Spleen (tissue), 11 donors: ENCODE measurements around the gene GBE1. TPM values are rescaled to one million over a fixed set of nuclear protein-coding genes. Genes with fewer than 3 reads are reported as not detected.

Source experiments
- DNase-seq: peaks from one replicate; pipeline ENCODE4 v3.0.0-alpha.2; 2020
- H3K27ac ChIP-seq, 8 donors: fragments of 200-600 bp; sonication (generic) in 7 of 8; 1 replicate in 4 of 8; 2 replicates in 4 of 8; pipeline versions ENCODE4 v1.5.0 to v1.8.0; 2016 to 2021; ENCODE audit warnings: inconsistent platforms in 4 of 8, mild to moderate bottlenecking in 4 of 8, moderate library complexity in 1 of 8
- H3K27me3 ChIP-seq, 7 donors: fragments of 200-600 bp; sonication (generic) in 6 of 7; replicated peaks in 1 of 7; 1 replicate in 4 of 7; 2 replicates in 3 of 7; pipeline versions ENCODE4 v1.5.0 to v1.8.0; 2016 to 2021; ENCODE audit warnings: inconsistent platforms in 3 of 7, mild to moderate bottlenecking in 1 of 7
- H3K36me3 ChIP-seq, 6 donors: fragments of 200-600 bp; sonication (generic) in 5 of 6; 1 replicate in 4 of 6; 2 replicates in 2 of 6; pipeline versions ENCODE4 v1.5.0 to v1.8.0; 2016 to 2021; ENCODE audit warnings: inconsistent platforms in 2 of 6
- H3K4me1 ChIP-seq, 6 donors: fragments of 200-600 bp; sonication (generic) in 5 of 6; 1 replicate in 3 of 6; 2 replicates in 3 of 6; pipeline versions ENCODE4 v1.5.0 to v1.8.0; 2016 to 2021; ENCODE audit warnings: inconsistent platforms in 3 of 6
- H3K4me3 ChIP-seq, 8 donors: fragments of 200-600 bp; sonication (generic) in 7 of 8; 1 replicate in 4 of 8; 2 replicates in 4 of 8; pipeline versions ENCODE4 v1.5.0 to v1.8.0; 2016 to 2021; ENCODE audit warnings: inconsistent platforms in 4 of 8, mild to moderate bottlenecking in 4 of 8, moderate library complexity in 2 of 8
- H3K9me3 ChIP-seq, 8 donors: fragments of 200-600 bp; sonication (generic) in 7 of 8; 1 replicate in 4 of 8; 2 replicates in 4 of 8; pipeline versions ENCODE4 v1.5.0 to v1.8.0; 2016 to 2021; ENCODE audit warnings: inconsistent platforms in 4 of 8
- POLR2A ChIP-seq, 3 donors: fragments of 450-650 bp; IDR thresholded peaks; one replicate each; pipeline ENCODE4 v1.5.1; 2017; ENCODE audit warnings: antibody characterized with exemption in 3 of 3, mild to moderate bottlenecking in 1 of 3
- POLR2AphosphoS5 ChIP-seq, 3 donors: sonication (generic); formaldehyde crosslinking; IDR thresholded peaks; one replicate each; pipeline ENCODE4 v1.5.1; 2017; ENCODE audit warnings: antibody characterized with exemption in 3 of 3
- WGBS, 5 donors: extraction: QIAGEN DNeasy Blood & Tissue Kit in 3 of 5; methylation state at CpG; one replicate each; pipeline versions ENCODE4 v1.1.5 to v1.1.7; 2013 to 2018; 5-methylcytosine and 5-hydroxymethylcytosine counted together
- intact Hi-C: fragments of 100-400 bp; cut with DNase I; formaldehyde crosslinking; loops from one replicate; pipeline ENCODE4 v1.15.0; 2023; ENCODE audit warnings: low total_unique reads
- polyA plus RNA-seq, 3 donors: library from polyadenylated mRNA; stranded (reverse); fragments of 200-250 nt; gene quantifications; one replicate each; pipeline ENCODE4 v1.2.1, GENCODE V29; 2013
- total RNA-seq, 7 donors: library from RNA; depleted of rRNA in 3 of 7; stranded (reverse); fragments of >200 nt in 3 of 7; fragmentation: NEBNext Ultra II Directional in 4 of 7; extraction: Animal tissue kit (Norgen Biotek cat#: 25700) in 4 of 7; gene quantifications; one replicate each; pipeline versions ENCODE4 v1.1.0 to v1.2.1, GENCODE V29; 2016 to 2021
- TF ChIP-seq, protein P1 (sequence below), 11 experiments: fragments of 200-600 bp in 7 of 11; fragments of 450-650 bp in 4 of 11; sonication (generic) in 4 of 11; IDR thresholded peaks in 8 of 11; conservative IDR thresholded peaks in 3 of 11; 1 replicate in 7 of 11; 2 replicates in 4 of 11; pipeline versions ENCODE4 v1.4.0 to v1.8.0; 2016 to 2021; ENCODE audit warnings: antibody characterized with exemption in 11 of 11, inconsistent platforms in 4 of 11, mild to moderate bottlenecking in 1 of 11
- donor health status: healthy with polysubstance abuse.
- donor health status: DM: no; HTN: no; CAD: no; lungs with moderate emphysema.
- donor health status: DM: no; HTN: no; CAD: no.
- donor health status: Bipolar disorder and iron deficiency.
- donor health status: healthy.
- donor health status: DM: no; HTN: no; CAD: no.
- donor health status: DM: yes; HTN: yes; CAD: no.

Gene GBE1
- total and polyA plus RNA-seq, 10 donors: 5.0 to 34.3 (median 21.5) TPM

GRCh38 chr3:81707996-81708395 is 53.4 kb downstream of the GBE1 start:
- H3K4me3 ChIP-seq: no peak overlapping the region
- peaks cover 0 to 18% (median 0%) of the 10 kb centered on the region in 6 donors for H3K36me3 ChIP-seq
- no peaks in the 10 kb centered on the region for H3K9me3 ChIP-seq
- DNase-seq: no peak
- H3K27me3 ChIP-seq: no peaks in the 10 kb centered on the region
- H3K4me1 ChIP-seq: peaks cover 0 to 18% (median 0%) of the 10 kb centered on the region in 6 donors
- H3K27ac ChIP-seq: no peak overlapping the region
- intact Hi-C loops: no loop called here
- TF ChIP-seq POLR2A (IDR thresholded peaks at IDR 0.05) (no peak), POLR2AphosphoS5 (IDR thresholded peaks at IDR 0.05) (no peak)
- TF ChIP-seq, protein P1, sequence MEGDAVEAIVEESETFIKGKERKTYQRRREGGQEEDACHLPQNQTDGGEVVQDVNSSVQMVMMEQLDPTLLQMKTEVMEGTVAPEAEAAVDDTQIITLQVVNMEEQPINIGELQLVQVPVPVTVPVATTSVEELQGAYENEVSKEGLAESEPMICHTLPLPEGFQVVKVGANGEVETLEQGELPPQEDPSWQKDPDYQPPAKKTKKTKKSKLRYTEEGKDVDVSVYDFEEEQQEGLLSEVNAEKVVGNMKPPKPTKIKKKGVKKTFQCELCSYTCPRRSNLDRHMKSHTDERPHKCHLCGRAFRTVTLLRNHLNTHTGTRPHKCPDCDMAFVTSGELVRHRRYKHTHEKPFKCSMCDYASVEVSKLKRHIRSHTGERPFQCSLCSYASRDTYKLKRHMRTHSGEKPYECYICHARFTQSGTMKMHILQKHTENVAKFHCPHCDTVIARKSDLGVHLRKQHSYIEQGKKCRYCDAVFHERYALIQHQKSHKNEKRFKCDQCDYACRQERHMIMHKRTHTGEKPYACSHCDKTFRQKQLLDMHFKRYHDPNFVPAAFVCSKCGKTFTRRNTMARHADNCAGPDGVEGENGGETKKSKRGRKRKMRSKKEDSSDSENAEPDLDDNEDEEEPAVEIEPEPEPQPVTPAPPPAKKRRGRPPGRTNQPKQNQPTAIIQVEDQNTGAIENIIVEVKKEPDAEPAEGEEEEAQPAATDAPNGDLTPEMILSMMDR (IDR thresholded peaks at IDR 0.05 in 8 of 11, conservative IDR thresholded peaks at IDR 0.05 in 3 of 11): no peak

DNA sequence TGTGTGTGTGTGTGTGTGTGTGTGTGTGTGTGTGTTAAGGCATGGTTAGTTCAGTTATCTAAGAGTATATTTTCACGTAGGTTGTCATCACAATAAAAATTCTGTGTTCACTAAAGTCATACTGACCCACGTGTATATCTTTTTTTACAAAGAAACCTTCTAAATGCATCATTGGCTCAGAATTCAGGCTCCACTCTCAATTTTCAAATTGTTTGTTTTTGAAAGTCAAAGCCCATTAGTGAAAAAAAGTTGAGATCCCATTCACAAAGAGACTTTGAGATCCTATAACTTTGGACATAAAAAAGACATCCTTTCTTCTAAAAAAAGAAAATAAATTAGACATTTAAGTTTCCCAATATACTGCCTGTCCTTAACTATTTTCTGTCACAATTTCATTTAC is 59.3 kb downstream of the GBE1 start:
- Histone ChIP-seq H3K9me3 (no peaks in the 10 kb centered on the region), H3K27me3 (no peaks in the 10 kb centered on the region), H3K27ac (no peak overlapping the region), H3K36me3 (peaks cover 0 to 33% (median 3%) of the 10 kb centered on the region in 6 donors), H3K4me1 (peaks cover 0 to 7% (median 0%) of the 10 kb centered on the region in 6 donors), H3K4me3 (no peak overlapping the region)
- DNase-seq: no peak
- no peak for TF ChIP-seq POLR2AphosphoS5 (IDR thresholded peaks at IDR 0.05)
- no peak for TF ChIP-seq POLR2A (IDR thresholded peaks at IDR 0.05)
- TF ChIP-seq, protein P1 (IDR thresholded peaks at IDR 0.05 in 8 of 11, conservative IDR thresholded peaks at IDR 0.05 in 3 of 11): no peak
- intact Hi-C loops: no loop called here
- 84 to 94% (median 92%) methylated on average over 2 of the region's 2 CpGs for WGBS, 5 donors

DNA sequence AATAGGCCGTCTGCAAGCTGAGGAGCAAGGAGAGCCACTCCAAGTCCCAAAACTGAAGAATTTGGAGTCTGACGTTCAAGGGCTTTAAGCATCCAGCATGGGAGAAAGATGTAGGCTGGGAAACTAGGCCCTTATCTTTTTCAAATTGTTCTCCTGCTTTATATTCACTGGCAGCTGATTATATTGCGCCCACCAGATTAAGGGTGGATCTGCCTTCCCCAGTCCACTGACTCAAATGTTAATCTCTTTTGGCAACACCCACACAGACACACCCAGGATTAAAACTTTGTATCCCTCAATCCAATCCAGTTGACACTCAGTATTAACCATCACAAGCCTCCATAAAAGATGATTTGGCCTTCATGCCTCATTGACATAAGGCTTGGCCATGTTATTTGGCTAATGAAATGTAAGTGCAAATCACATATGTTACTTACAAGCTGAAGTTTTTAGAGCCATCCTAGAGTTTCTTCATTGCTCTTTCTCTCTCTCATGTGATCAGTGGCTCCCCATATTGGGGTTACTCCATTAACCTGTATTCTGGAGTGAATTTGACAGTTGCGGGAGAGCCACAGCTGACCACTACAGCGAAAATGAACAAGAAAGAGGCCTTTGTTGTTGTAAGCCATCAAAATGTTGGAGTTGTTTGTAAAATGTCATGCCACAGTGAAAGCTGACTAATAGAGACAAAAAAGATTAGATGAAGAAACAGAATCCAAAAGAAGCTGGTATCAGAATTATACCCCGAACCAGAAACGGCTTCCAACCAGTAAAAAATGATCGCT is 61.7 kb downstream of the GBE1 start:
- TF ChIP-seq POLR2A (IDR thresholded peaks at IDR 0.05): no peak
- TF ChIP-seq POLR2AphosphoS5 (IDR thresholded peaks at IDR 0.05): no peak
- TF ChIP-seq, protein P1 (IDR thresholded peaks at IDR 0.05 in 8 of 11, conservative IDR thresholded peaks at IDR 0.05 in 3 of 11): no peak
- Histone ChIP-seq H3K4me1 (no peaks in the 10 kb centered on the region), H3K9me3 (no peaks in the 10 kb centered on the region), H3K27ac (no peak overlapping the region), H3K27me3 (no peaks in the 10 kb centered on the region), H3K4me3 (no peak overlapping the region), H3K36me3 (peaks cover 0 to 32% (median 3%) of the 10 kb centered on the region in 6 donors)
- intact Hi-C loops: no loop called here
- WGBS, 5 donors: 93 to 97% (median 96%) methylated on average over 8 of the region's 8 CpGs
- DNase-seq: no peak

DNA sequence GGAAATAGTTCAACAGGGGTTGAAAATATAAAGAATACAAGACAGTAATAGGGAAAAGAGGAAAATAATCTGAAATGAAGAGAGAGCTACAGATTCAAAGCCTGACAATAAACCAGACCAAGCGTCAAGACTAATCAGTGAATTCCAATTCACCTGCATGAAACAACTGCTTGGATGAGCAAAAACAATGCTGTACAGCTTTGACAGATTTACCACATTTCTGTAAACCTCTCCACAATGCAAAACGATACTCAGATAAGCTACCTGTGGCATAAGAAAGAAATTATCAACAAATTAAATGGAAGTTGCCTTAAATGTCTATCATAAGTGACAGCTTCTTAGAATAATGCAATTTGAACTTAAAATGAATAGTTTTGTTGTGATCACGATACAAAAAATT is 65.4 kb downstream of the GBE1 start:
- TF ChIP-seq POLR2A (IDR thresholded peaks at IDR 0.05) (no peak), POLR2AphosphoS5 (IDR thresholded peaks at IDR 0.05) (no peak)
- TF ChIP-seq, protein P1 (IDR thresholded peaks at IDR 0.05 in 8 of 11, conservative IDR thresholded peaks at IDR 0.05 in 3 of 11): no peak
- Histone ChIP-seq H3K27me3 (no peaks in the 10 kb centered on the region), H3K36me3 (peaks cover 0 to 20% (median 3%) of the 10 kb centered on the region in 6 donors), H3K27ac (no peak overlapping the region), H3K9me3 (no peaks in the 10 kb centered on the region), H3K4me1 (no peaks in the 10 kb centered on the region), H3K4me3 (no peak overlapping the region)
- 89 to 96% (median 94%) methylated on average over 3 of the region's 3 CpGs for WGBS, 5 donors
- intact Hi-C loops: no loop called here
- DNase-seq: no peak
